ENCODE data around the gene GATB.

GRCh38 chr4:151784706-151785105 is 23.9 kb upstream of the GATB start:
- TF ChIP-seq CTCF (IDR thresholded peaks at IDR 0.05; ENCODE audit: insufficient read depth, low read length, poor library complexity, severe bottlenecking) (no peak), EZH2phosphoT487 (conservative IDR thresholded peaks at IDR 0.05; ENCODE audit: low read length) (no peak)

Measured in SU-DHL-6 (cell line).